Spleen (tissue), 7 donors: Measurements from ENCODE around the gene STIM1.

ENCODE experiments used
- POLR2A ChIP-seq, 3 donors: fragments of 450-650 bp; IDR thresholded peaks; one replicate each; pipeline ENCODE4 v1.5.1; 2017; ENCODE audit warnings: antibody characterized with exemption in 3 of 3, mild to moderate bottlenecking in 1 of 3
- POLR2AphosphoS5 ChIP-seq, 3 donors: sonication (generic); formaldehyde crosslinking; IDR thresholded peaks; one replicate each; pipeline ENCODE4 v1.5.1; 2017; ENCODE audit warnings: antibody characterized with exemption in 3 of 3
- TF ChIP-seq, protein P1 (sequence below), 11 experiments: fragments of 200-600 bp in 7 of 11; fragments of 450-650 bp in 4 of 11; sonication (generic) in 4 of 11; IDR thresholded peaks in 8 of 11; conservative IDR thresholded peaks in 3 of 11; 1 replicate in 7 of 11; 2 replicates in 4 of 11; pipeline versions ENCODE4 v1.4.0 to v1.8.0; 2016 to 2021; ENCODE audit warnings: antibody characterized with exemption in 11 of 11, inconsistent platforms in 4 of 11, mild to moderate bottlenecking in 1 of 11
- donor health status: DM: no; HTN: no; CAD: no; lungs with moderate emphysema.
- donor health status: DM: no; HTN: no; CAD: no.
- donor health status: DM: no; HTN: no; CAD: no.

DNA sequence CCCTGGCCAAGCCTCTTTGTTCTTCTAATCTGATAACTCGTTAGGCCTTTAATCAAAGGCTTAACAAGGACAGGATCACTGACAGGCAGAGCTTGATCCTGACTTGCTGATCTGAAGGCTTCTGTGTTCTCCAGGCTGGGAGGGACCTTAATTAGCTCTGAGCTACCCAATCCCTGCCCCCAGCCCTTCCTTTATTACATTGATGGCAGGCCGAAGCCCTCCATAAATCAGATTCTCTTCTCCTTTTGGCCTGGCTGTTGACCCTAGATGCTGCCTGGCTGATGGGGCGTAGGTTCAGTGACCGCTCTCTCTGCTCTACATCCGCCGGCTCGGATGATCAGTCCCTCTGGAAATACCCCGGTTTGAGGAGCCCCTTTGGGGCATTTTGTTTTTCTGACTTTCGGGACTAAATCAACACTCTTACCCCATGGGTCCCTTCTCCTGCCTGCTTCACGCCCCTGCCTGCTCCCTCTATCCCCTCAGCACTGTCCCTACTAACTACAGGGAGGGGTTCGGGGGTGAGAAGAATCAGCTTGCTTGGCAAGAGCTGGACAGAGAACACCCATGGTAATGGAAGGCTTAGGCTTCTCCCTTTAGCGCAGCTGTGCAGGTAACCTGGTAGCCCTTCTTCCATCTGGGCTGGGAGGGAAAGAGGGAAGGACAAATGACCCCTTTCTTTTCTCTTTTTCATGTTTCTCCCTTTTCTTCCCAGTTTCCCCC, 229.1 kb downstream of the STIM1 start:
- no peak for TF ChIP-seq POLR2AphosphoS5 (IDR thresholded peaks at IDR 0.05)
- TF ChIP-seq, protein P1, sequence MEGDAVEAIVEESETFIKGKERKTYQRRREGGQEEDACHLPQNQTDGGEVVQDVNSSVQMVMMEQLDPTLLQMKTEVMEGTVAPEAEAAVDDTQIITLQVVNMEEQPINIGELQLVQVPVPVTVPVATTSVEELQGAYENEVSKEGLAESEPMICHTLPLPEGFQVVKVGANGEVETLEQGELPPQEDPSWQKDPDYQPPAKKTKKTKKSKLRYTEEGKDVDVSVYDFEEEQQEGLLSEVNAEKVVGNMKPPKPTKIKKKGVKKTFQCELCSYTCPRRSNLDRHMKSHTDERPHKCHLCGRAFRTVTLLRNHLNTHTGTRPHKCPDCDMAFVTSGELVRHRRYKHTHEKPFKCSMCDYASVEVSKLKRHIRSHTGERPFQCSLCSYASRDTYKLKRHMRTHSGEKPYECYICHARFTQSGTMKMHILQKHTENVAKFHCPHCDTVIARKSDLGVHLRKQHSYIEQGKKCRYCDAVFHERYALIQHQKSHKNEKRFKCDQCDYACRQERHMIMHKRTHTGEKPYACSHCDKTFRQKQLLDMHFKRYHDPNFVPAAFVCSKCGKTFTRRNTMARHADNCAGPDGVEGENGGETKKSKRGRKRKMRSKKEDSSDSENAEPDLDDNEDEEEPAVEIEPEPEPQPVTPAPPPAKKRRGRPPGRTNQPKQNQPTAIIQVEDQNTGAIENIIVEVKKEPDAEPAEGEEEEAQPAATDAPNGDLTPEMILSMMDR (IDR thresholded peaks at IDR 0.05 in 8 of 11, conservative IDR thresholded peaks at IDR 0.05 in 3 of 11), result no peak
- TF ChIP-seq POLR2A (IDR thresholded peaks at IDR 0.05), result no peak
